ENCODE measurements around the gene PC.

DNA sequence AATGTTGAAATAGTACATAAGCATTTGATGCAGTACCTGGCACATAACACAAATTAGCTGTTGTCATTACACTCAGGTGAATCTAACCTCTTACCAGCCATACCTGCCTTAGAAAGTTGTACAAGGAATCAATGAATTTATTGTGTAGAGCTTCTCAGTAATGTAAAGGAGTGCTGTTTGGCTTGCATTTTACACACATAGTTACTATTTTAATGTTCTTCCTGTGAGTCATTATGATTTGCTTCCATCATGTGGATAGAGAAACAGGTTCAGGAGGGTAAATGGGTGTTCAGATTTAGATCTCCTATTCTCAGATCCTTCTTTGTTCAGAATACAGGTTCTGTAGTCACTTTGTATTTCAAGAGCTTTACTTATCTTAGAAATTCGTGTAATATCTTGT, 142.5 kb downstream of the PC start:
- no peak for TF ChIP-seq POLR2AphosphoS5 (IDR thresholded peaks at IDR 0.05; ENCODE audit: insufficient read depth, low read depth, low read length)
- TF ChIP-seq, protein P1, sequence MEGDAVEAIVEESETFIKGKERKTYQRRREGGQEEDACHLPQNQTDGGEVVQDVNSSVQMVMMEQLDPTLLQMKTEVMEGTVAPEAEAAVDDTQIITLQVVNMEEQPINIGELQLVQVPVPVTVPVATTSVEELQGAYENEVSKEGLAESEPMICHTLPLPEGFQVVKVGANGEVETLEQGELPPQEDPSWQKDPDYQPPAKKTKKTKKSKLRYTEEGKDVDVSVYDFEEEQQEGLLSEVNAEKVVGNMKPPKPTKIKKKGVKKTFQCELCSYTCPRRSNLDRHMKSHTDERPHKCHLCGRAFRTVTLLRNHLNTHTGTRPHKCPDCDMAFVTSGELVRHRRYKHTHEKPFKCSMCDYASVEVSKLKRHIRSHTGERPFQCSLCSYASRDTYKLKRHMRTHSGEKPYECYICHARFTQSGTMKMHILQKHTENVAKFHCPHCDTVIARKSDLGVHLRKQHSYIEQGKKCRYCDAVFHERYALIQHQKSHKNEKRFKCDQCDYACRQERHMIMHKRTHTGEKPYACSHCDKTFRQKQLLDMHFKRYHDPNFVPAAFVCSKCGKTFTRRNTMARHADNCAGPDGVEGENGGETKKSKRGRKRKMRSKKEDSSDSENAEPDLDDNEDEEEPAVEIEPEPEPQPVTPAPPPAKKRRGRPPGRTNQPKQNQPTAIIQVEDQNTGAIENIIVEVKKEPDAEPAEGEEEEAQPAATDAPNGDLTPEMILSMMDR (IDR thresholded peaks at IDR 0.05; ENCODE audit: extremely low read depth in 1 of 2, insufficient read depth in 1 of 2, low read depth in 1 of 2, low read length in 2 of 2): no peak
- TF ChIP-seq POLR2A (IDR thresholded peaks at IDR 0.05; ENCODE audit: low read depth, low read length): no peak
- TF ChIP-seq, protein P2, sequence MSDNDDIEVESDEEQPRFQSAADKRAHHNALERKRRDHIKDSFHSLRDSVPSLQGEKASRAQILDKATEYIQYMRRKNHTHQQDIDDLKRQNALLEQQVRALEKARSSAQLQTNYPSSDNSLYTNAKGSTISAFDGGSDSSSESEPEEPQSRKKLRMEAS (IDR thresholded peaks at IDR 0.05; ENCODE audit: insufficient read depth, insufficient read length): no peak
- no peak for TF ChIP-seq EZH2 (IDR thresholded peaks at IDR 0.05; ENCODE audit: borderline replicate concordance, low read depth, low read length, severe bottlenecking)
- peak; percentile 19 for TF ChIP-seq GATA2 (IDR thresholded peaks at IDR 0.05; ENCODE audit: insufficient read depth, insufficient read length, low read depth, low read length)
- TF ChIP-seq JUN (IDR thresholded peaks at IDR 0.05; ENCODE audit: borderline replicate concordance, insufficient read depth, insufficient read length, low read depth): peak; percentile 34

Data from endothelial cell of umbilical vein (primary cell).